Adrenal gland (tissue), 5 donors: ENCODE measurements around the gene COMMD4.

Source experiments
- CTCF ChIP-seq, 6 experiments: fragments of 450-650 bp in 4 of 6; fragments of 200-600 bp in 2 of 6; sonication (generic) in 1 of 6; IDR thresholded peaks; 1 replicate in 5 of 6; 2 replicates in 1 of 6; pipeline versions ENCODE4 v1.5.1 to v1.8.0; 2016 to 2021; ENCODE audit warnings: antibody characterized with exemption in 6 of 6, mild to moderate bottlenecking in 2 of 6, moderate library complexity in 1 of 6
- POLR2A ChIP-seq, 2 donors: fragments of 450-650 bp; IDR thresholded peaks; one replicate each; pipeline ENCODE4 v1.6.1; 2017; ENCODE audit warnings: antibody characterized with exemption in 2 of 2, mild to moderate bottlenecking in 2 of 2, moderate library complexity in 1 of 2
- donor health status: DM: no; HTN: no; CAD: no.

- no peak for TF ChIP-seq CTCF (IDR thresholded peaks at IDR 0.05)
- no peak for TF ChIP-seq POLR2A (IDR thresholded peaks at IDR 0.05)
Observed at GRCh38 chr15:75325922-75326321, 9.9 kb upstream of the COMMD4 start.
